ENCODE results near the gene ZBTB39.
"Not testable (repeated sequence)": the region's sequence is repeated elsewhere in the genome, so short reads cannot be mapped to it uniquely, and the experiment has no call there.

The ZBTB39 gene, protein sequence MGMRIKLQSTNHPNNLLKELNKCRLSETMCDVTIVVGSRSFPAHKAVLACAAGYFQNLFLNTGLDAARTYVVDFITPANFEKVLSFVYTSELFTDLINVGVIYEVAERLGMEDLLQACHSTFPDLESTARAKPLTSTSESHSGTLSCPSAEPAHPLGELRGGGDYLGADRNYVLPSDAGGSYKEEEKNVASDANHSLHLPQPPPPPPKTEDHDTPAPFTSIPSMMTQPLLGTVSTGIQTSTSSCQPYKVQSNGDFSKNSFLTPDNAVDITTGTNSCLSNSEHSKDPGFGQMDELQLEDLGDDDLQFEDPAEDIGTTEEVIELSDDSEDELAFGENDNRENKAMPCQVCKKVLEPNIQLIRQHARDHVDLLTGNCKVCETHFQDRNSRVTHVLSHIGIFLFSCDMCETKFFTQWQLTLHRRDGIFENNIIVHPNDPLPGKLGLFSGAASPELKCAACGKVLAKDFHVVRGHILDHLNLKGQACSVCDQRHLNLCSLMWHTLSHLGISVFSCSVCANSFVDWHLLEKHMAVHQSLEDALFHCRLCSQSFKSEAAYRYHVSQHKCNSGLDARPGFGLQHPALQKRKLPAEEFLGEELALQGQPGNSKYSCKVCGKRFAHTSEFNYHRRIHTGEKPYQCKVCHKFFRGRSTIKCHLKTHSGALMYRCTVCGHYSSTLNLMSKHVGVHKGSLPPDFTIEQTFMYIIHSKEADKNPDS

GRCh38 chr12:57005980-57006808 is at the start of gene ZBTB39:
Gene ZBTB39 (minus strand): TSS chr12:57006546. CDS start chr12:57004917, 1,629 bp downstream.
- peak within 1 kb of the TSS; percentile 93 for H3K4me3 ChIP-seq (ENCODE audit: severe bottlenecking)
- no peaks in the 10 kb centered on the region for H3K9me3 ChIP-seq (ENCODE audit: severe bottlenecking)
- H3K27ac ChIP-seq (ENCODE audit: poor library complexity, severe bottlenecking), result peak within 1 kb of the TSS; percentile 14
- H3K36me3 ChIP-seq (ENCODE audit: low read depth), result peaks cover 31% of the 10 kb centered on the region
- TF ChIP-seq CTCF (IDR thresholded peaks at IDR 0.05; ENCODE audit: poor library complexity, severe bottlenecking), result peak; percentile 95
- ATAC-seq (ENCODE audit: low read depth) (peak; percentile 73), DNase-seq (ENCODE audit: low spot score) (no peak)
- no peaks in the 10 kb centered on the region for H3K27me3 ChIP-seq (ENCODE audit: insufficient read depth, poor library complexity, severe bottlenecking)
- H3K4me1 ChIP-seq (ENCODE audit: insufficient read depth, poor library complexity, severe bottlenecking), result no peaks in the 10 kb centered on the region

DNA sequence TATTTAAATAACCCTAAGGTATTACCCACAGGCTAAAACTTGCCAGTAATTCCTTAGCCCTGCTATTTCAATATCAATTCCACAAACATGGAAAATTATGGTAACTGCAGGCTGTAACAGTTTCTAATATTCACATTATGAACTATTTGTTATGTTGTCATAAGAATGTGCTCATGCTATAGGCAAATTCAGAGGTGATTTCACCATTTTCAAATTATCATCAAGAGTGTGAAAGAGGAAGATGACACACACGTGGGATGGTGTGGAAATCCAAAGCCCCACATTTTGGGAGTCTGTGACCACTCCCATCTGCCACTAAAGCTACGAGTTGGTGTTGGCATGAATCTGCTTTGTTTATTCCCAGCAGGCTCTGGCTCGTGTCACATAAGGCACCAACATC is 49.5 kb upstream of the ZBTB39 start:
- peaks cover 50% of the 10 kb centered on the region for H3K36me3 ChIP-seq (ENCODE audit: low read depth)

GRCh38 chr12:57053901-57054300 is 47.6 kb upstream of the ZBTB39 start:
- H3K27ac ChIP-seq (ENCODE audit: poor library complexity, severe bottlenecking); ATAC-seq (ENCODE audit: low read depth): not testable (repeated sequence)

More for the DNA sequence above, 49.5 kb upstream of the ZBTB39 start:
- TF ChIP-seq CTCF (IDR thresholded peaks at IDR 0.05; ENCODE audit: poor library complexity, severe bottlenecking), result no peak
- no peak overlapping the region for H3K4me3 ChIP-seq (ENCODE audit: severe bottlenecking)
- no peak overlapping the region for H3K27ac ChIP-seq (ENCODE audit: poor library complexity, severe bottlenecking)
- ATAC-seq (ENCODE audit: low read depth) (no peak), DNase-seq (ENCODE audit: low spot score) (no peak)
- no peaks in the 10 kb centered on the region for H3K27me3 ChIP-seq (ENCODE audit: insufficient read depth, poor library complexity, severe bottlenecking)
- no peaks in the 10 kb centered on the region for H3K9me3 ChIP-seq (ENCODE audit: severe bottlenecking)
- no peaks in the 10 kb centered on the region for H3K4me1 ChIP-seq (ENCODE audit: insufficient read depth, poor library complexity, severe bottlenecking)

DNA sequence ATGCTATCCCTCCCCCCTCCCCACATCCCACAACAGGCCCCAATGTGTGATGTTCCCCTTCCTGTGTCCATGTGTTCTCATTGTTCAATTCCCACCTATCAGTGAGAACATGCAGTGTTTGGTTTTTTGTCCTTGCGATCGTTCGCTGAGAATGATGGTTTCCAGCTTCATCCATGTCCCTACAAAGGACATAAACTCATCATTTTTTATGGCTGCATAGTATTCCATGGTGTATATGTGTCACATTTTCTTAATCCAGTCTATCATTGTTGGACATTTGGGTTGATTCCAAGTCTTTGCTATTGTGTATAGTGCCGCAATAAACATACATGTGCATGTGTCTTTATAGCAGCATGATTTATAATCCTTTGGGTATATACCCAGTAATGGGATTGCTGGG is 46.8 kb upstream of the ZBTB39 start:
- not testable (repeated sequence) for H3K27me3 ChIP-seq (ENCODE audit: insufficient read depth, poor library complexity, severe bottlenecking); H3K4me3 ChIP-seq (ENCODE audit: severe bottlenecking); ATAC-seq (ENCODE audit: low read depth); H3K9me3 ChIP-seq (ENCODE audit: severe bottlenecking); H3K27ac ChIP-seq (ENCODE audit: poor library complexity, severe bottlenecking); H3K4me1 ChIP-seq (ENCODE audit: insufficient read depth, poor library complexity, severe bottlenecking); DNase-seq (ENCODE audit: low spot score)
- H3K36me3 ChIP-seq (ENCODE audit: low read depth), result peaks cover 23% of the 10 kb centered on the region

More at GRCh38 chr12:57053901-57054300, 47.6 kb upstream of the ZBTB39 start:
- DNase-seq (ENCODE audit: low spot score); H3K27me3 ChIP-seq (ENCODE audit: insufficient read depth, poor library complexity, severe bottlenecking); H3K9me3 ChIP-seq (ENCODE audit: severe bottlenecking); H3K4me3 ChIP-seq (ENCODE audit: severe bottlenecking); H3K4me1 ChIP-seq (ENCODE audit: insufficient read depth, poor library complexity, severe bottlenecking): not testable (repeated sequence)
- H3K36me3 ChIP-seq (ENCODE audit: low read depth), result peaks cover 31% of the 10 kb centered on the region

GRCh38 chr12:57051011-57051410 is 44.7 kb upstream of the ZBTB39 start:
- ATAC-seq (ENCODE audit: low read depth) (no peak), DNase-seq (ENCODE audit: low spot score) (no peak)
- Histone ChIP-seq H3K4me1 (ENCODE audit: insufficient read depth, poor library complexity, severe bottlenecking) (no peaks in the 10 kb centered on the region), H3K36me3 (ENCODE audit: low read depth) (peaks cover 8% of the 10 kb centered on the region; the same call in 1 of the 2 replicates), H3K27me3 (ENCODE audit: insufficient read depth, poor library complexity, severe bottlenecking) (no peaks in the 10 kb centered on the region), H3K9me3 (ENCODE audit: severe bottlenecking) (no peaks in the 10 kb centered on the region), H3K27ac (ENCODE audit: poor library complexity, severe bottlenecking) (no peak overlapping the region), H3K4me3 (ENCODE audit: severe bottlenecking) (no peak overlapping the region)
- TF ChIP-seq CTCF (IDR thresholded peaks at IDR 0.05; ENCODE audit: poor library complexity, severe bottlenecking), result no peak
